ENCODE measurements around the gene CST3. TPM values are rescaled to one million over a fixed set of nuclear protein-coding genes. Genes with fewer than 3 reads are reported as not detected.

Gene CST3
- total and polyA plus RNA-seq, 10 of the 15 experiments (the other 5 are each of a cell fraction or from before 2014, with no cell fraction given): 11.8 to 127 (median 57.8) TPM

GRCh38 chr20:23629542-23630391 lies 8.0 kb downstream of the CST3 start (continued):
- TF ChIP-seq NR2C2 (IDR thresholded peaks at IDR 0.05; ENCODE audit: borderline replicate concordance, control insufficient read depth, insufficient read length, low read depth) (no peak), YBX1 (IDR thresholded peaks at IDR 0.05) (no peak), CHD2 (IDR thresholded peaks at IDR 0.05; ENCODE audit: borderline replicate concordance, low read depth, low read length) (no peak), ZNF217 (IDR thresholded peaks at IDR 0.05) (no peak), EZH2 (IDR thresholded peaks at IDR 0.05; ENCODE audit: borderline replicate concordance, control insufficient read depth, low read depth, low read length) (no peak), GATAD2B (conservative IDR thresholded peaks at IDR 0.05; ENCODE audit: low read depth) (no peak), MEF2B (IDR thresholded peaks at IDR 0.05; ENCODE audit: partially characterized antibody, poor library complexity, severe bottlenecking) (no peak), NFYA (IDR thresholded peaks at IDR 0.05; ENCODE audit: borderline replicate concordance, low read depth, low read length) (no peak)

GRCh38 chr20:23629017-23629541 lies 8.7 kb downstream of the CST3 start:
- in situ Hi-C loops (cut with MboI): no loop called here
- RAD21 ChIA-PET (ENCODE audit: unreplicated experiment): no interaction called here
- POLR2A ChIA-PET: no interaction called here
- H2AFZ ChIP-seq (ENCODE audit: control insufficient read depth, low read depth, low read length): no peak overlapping the region
- no peak for FAIRE-seq
- H3K9me3 ChIP-seq (replicated peaks; ENCODE audit: control insufficient read depth, insufficient read depth, low read length): no peaks in the 10 kb centered on the region
- no peak for ATAC-seq
- H3K27ac ChIP-seq (ENCODE audit: control insufficient read depth, insufficient read depth): no peak overlapping the region
- no peaks in the 10 kb centered on the region for H3K27me3 ChIP-seq (replicated peaks in 1 of 2; ENCODE audit: control insufficient read depth in 2 of 2, insufficient read depth in 2 of 2, low read length in 1 of 2)
- intact Hi-C loops (cut with micrococcal nuclease; ENCODE audit: unreplicated experiment): loop anchor here (5.0 kb wide), 1 partner anchor 267 kb away; the partner anchor contains the start of gene GZF1
- H3K9ac ChIP-seq (ENCODE audit: control insufficient read depth, insufficient read depth, low read length): no peak overlapping the region
- 32% methylated on average over 7 of the region's 7 CpGs for WGBS (ENCODE audit: insufficient coverage, insufficient replicate concordance, low lambda C conversion rate, missing lambda C conversion rate)
- SMC1A ChIA-PET (ENCODE audit: uncharacterized antibody, unreplicated experiment): no interaction called here
- H3K4me2 ChIP-seq (ENCODE audit: control insufficient read depth, insufficient read depth): no peak overlapping the region
- no peak for DNase-seq (ENCODE audit: low read depth, low spot score)
- H4K20me1 ChIP-seq (ENCODE audit: control insufficient read depth, insufficient read depth): no peaks in the 10 kb centered on the region; the same call in 1 of the 2 replicates
- CTCF ChIA-PET: no interaction called here
- H3K36me3 ChIP-seq (ENCODE audit: control insufficient read depth in 2 of 2, insufficient read depth in 2 of 2, low read length in 1 of 2): no peaks in the 10 kb centered on the region; a peak in 1 of 4 replicates
- H3K79me2 ChIP-seq (ENCODE audit: control insufficient read depth, insufficient read depth, low read length): no peaks in the 10 kb centered on the region
- no peak overlapping the region for H3K4me3 ChIP-seq
- peaks cover 22% of the 10 kb centered on the region for H3K4me1 ChIP-seq (ENCODE audit: control insufficient read depth, insufficient read depth, low read length)
- no TSS peak for BruUV-seq (replicated peaks)
- TF ChIP-seq RBBP5 (conservative IDR thresholded peaks at IDR 0.05) (no peak), SMAD5 (IDR thresholded peaks at IDR 0.05; ENCODE audit: low read depth) (no peak), NFYB (IDR thresholded peaks at IDR 0.05; ENCODE audit: insufficient read depth, low read depth, low read length) (no peak), TCF3 (IDR thresholded peaks at IDR 0.05; ENCODE audit: borderline replicate concordance, insufficient read depth, low read depth, low read length) (no peak), CBFB (IDR thresholded peaks at IDR 0.05; ENCODE audit: low read depth) (no peak), CHD2 (IDR thresholded peaks at IDR 0.05; ENCODE audit: borderline replicate concordance, low read depth, low read length) (no peak), EP300 (IDR thresholded peaks at IDR 0.05; ENCODE audit: borderline replicate concordance in 1 of 2, control insufficient read depth in 1 of 2, low read depth in 2 of 2, low read length in 2 of 2) (no peak), CUX1 (IDR thresholded peaks at IDR 0.05; ENCODE audit: insufficient replicate concordance, low read depth, low read length) (no peak), ATF7 (IDR thresholded peaks at IDR 0.05; ENCODE audit: low read depth) (no peak), FOS (IDR thresholded peaks at IDR 0.05; ENCODE audit: borderline replicate concordance, extremely low read depth, insufficient read length) (no peak)

Measured in GM12878 (cell line).